Measurements from ENCODE around the gene CREB3.

GRCh38 chr9:35769763-35770162 is 37.3 kb downstream of the CREB3 start:
- TF ChIP-seq CTCF (IDR thresholded peaks at IDR 0.05) (no peak), ZFX (IDR thresholded peaks at IDR 0.05; ENCODE audit: borderline replicate concordance) (no peak)
